ENCODE measurements around the gene PAPPA.

DNA sequence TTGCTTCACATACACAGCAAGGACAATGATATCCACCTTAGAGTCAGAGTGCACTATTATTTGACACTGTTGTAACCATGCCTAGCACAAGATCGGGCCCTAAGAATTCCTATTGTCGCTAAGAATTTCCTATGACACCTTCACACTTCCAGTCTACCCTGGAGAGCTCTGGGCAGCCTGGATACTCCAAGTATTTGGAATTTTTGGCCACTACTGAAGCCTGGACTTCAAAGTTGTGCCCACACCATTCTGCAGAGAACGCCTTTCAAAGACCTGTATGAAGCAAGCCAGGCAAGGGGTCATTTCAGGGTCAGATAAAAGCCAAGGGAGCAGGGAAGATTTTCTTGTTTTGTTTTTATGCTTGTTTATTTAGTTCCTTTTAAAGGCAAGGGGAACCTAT lies 179.7 kb downstream of the PAPPA start:
- no peak for TF ChIP-seq CTCF (IDR thresholded peaks at IDR 0.05)
- TF ChIP-seq POLR2A (IDR thresholded peaks at IDR 0.05): no peak
- TF ChIP-seq EP300 (IDR thresholded peaks at IDR 0.05): no peak
